OCI-LY3 (cell line): ENCODE results near the gene KCNH6.

ENCODE experiments used
- H2AFZ ChIP-seq: fragments of 200-600, 300-600 bp; shearing (Covaris generic); 2 replicates; pipeline ENCODE4 v1.6.0; 2014; ENCODE audit warnings: antibody characterized with exemption, low read depth, low read length
- H3K27ac ChIP-seq: fragments of 200-600, 300-600 bp; sonication (generic); 2 replicates; pipeline ENCODE4 v1.5.1; 2014; ENCODE audit warnings: mild to moderate bottlenecking, low read length, moderate library complexity, mixed read lengths
- H3K27me3 ChIP-seq: fragments of 200-600, 300-600 bp; sonication (generic); 2 replicates; pipeline ENCODE4 v1.6.1; 2014; ENCODE audit warnings: low read depth, low read length, mixed read lengths
- H3K36me3 ChIP-seq: fragments of 200-600, 300-600 bp; sonication (generic); replicated peaks from 2 replicates; pipeline ENCODE3; 2014; ENCODE audit warnings: low read depth, low read length, mixed read lengths
- H3K4me1 ChIP-seq: fragments of 300-600, 200-600 bp; sonication (generic); 2 replicates; pipeline ENCODE4 v1.6.1; 2014; ENCODE audit warnings: low read length, mixed read lengths
- H3K4me2 ChIP-seq: fragments of 200-600, 300-600 bp; sonication (generic); 2 replicates; pipeline ENCODE4 v1.6.1; 2014; ENCODE audit warnings: low read length, mixed read lengths
- H3K4me3 ChIP-seq: fragments of 300-600, 200-600 bp; sonication (generic); 2 replicates; pipeline ENCODE4 v1.5.1; 2014; ENCODE audit warnings: antibody characterized with exemption, mild to moderate bottlenecking, low read length, moderate library complexity
- H3K79me2 ChIP-seq: fragments of 300-600, 200-600 bp; shearing (Covaris generic); 2 replicates; pipeline ENCODE4 v1.6.1; 2014; ENCODE audit warnings: mild to moderate bottlenecking, low read length, mixed read lengths
- H3K9ac ChIP-seq: fragments of 300-600, 200-600 bp; shearing (Covaris generic); 2 replicates; pipeline ENCODE4 v1.6.0; 2014; ENCODE audit warnings: mild to moderate bottlenecking, low read length, moderate library complexity
- H3K9me3 ChIP-seq: fragments of 200-600, 300-600 bp; shearing (Covaris generic); 2 replicates; pipeline ENCODE4 v1.6.1; 2014; ENCODE audit warnings: low read length, mixed read lengths; ENCODE audit not compliant: insufficient read depth
- H4K20me1 ChIP-seq: fragments of 200-600, 300-600 bp; sonication (generic); 2 replicates; pipeline ENCODE4 v1.6.1; 2016; ENCODE audit warnings: low read length, mixed read lengths; ENCODE audit not compliant: insufficient read depth
- CTCF ChIP-seq: fragments of 200-600, 300-600 bp; sonication (generic); IDR thresholded peaks from 2 replicates; pipeline ENCODE4 v1.5.1; 2014; ENCODE audit warnings: antibody characterized with exemption, low read length, low read depth
- EZH2phosphoT487 ChIP-seq: fragments of 200-600 bp; shearing (Covaris generic); IDR thresholded peaks from 2 replicates; pipeline ENCODE4 v1.6.1; 2018; ENCODE audit warnings: antibody characterized with exemption, mixed run types, low read depth

KCNH6 gene

GRCh38 chr17:63494300-63494928 lies 28.7 kb upstream of the KCNH6 start:
- Histone ChIP-seq H3K4me3 (no peak overlapping the region), H3K27ac (no peak overlapping the region), H3K36me3 (no peaks in the 10 kb centered on the region), H3K27me3 (no peaks in the 10 kb centered on the region), H3K9me3 (no peaks in the 10 kb centered on the region), H3K4me1 (no peaks in the 10 kb centered on the region), H4K20me1 (no peaks in the 10 kb centered on the region), H3K4me2 (no peak overlapping the region), H3K79me2 (no peaks in the 10 kb centered on the region), H3K9ac (no peak overlapping the region), H2AFZ (no peak overlapping the region)
- TF ChIP-seq EZH2phosphoT487 = no peak
- TF ChIP-seq CTCF = no peak

DNA sequence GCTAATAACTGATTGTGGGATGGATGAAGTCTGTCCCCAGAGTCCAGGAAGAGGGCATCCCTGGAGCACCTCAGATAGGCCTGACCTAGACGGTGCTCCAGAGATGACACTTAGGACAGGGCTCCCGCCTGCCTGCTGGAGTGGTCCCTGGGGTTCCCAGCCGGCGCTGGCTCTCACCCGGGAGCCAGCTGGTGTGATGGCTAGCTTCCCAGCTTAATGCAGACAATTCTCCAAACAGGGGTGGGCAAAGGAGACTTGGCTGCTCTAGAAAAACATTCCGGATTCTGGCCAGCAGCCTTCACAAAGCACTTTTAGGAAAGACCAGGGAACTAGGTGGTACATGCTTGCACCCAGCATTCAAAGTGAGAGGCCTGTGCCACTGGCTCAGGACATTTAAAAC lies 27.7 kb upstream of the KCNH6 start:
- Histone ChIP-seq H4K20me1 (no peaks in the 10 kb centered on the region), H3K27me3 (no peaks in the 10 kb centered on the region), H3K36me3 (no peaks in the 10 kb centered on the region), H3K4me1 (no peaks in the 10 kb centered on the region), H3K4me3 (no peak overlapping the region), H3K9ac (no peak overlapping the region), H2AFZ (no peak overlapping the region), H3K79me2 (no peaks in the 10 kb centered on the region), H3K4me2 (no peak overlapping the region), H3K9me3 (no peaks in the 10 kb centered on the region), H3K27ac (no peak overlapping the region)
- no peak for TF ChIP-seq EZH2phosphoT487
- TF ChIP-seq CTCF = no peak

GRCh38 chr17:63496177-63496576 lies 27.0 kb upstream of the KCNH6 start:
- Histone ChIP-seq H3K4me2 (no peak overlapping the region), H3K27me3 (0 out of 2 replicates have a peak, but pooled peaks cover 2% of the 10 kb centered on the region), H3K4me3 (no peak overlapping the region), H3K79me2 (no peaks in the 10 kb centered on the region), H3K27ac (no peak overlapping the region), H3K9ac (no peak overlapping the region), H3K9me3 (no peaks in the 10 kb centered on the region), H2AFZ (no peak overlapping the region), H3K36me3 (no peaks in the 10 kb centered on the region), H3K4me1 (no peaks in the 10 kb centered on the region), H4K20me1 (no peaks in the 10 kb centered on the region)
- TF ChIP-seq EZH2phosphoT487 = no peak
- no peak for TF ChIP-seq CTCF

DNA sequence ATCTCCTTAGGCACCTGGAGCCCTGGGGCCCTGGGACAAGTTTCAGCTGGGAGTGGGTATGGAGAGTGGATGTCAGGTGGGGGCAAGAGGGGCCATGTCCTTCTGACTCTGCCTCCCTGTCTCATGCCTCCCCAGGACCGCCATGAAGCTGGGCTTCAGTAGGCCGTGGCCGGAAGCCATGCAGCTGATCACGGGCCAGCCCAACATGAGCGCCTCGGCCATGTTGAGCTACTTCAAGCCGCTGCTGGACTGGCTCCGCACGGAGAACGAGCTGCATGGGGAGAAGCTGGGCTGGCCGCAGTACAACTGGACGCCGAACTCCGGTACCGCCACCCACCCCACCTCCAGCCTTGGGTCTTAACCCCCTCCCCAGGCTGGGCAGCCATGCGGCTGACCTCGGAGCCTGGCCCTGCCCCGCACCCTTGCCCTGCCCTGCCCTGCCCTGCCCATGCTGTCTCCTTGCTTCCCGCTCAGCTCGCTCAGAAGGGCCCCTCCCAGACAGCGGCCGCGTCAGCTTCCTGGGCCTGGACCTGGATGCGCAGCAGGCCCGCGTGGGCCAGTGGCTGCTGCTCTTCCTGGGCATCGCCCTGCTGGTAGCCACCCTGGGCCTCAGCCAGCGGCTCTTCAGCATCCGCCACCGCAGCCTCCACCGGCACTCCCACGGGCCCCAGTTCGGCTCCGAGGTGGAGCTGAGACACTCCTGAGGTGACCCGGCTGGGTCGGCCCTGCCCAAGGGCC lies 26.3 kb upstream of the KCNH6 start:
- Histone ChIP-seq H3K4me3 (no peak overlapping the region), H3K27me3 (peaks cover 8% of the 10 kb centered on the region), H2AFZ (no peak overlapping the region), H3K4me2 (no peak overlapping the region), H3K79me2 (no peaks in the 10 kb centered on the region), H4K20me1 (no peaks in the 10 kb centered on the region), H3K9ac (no peak overlapping the region), H3K36me3 (no peaks in the 10 kb centered on the region), H3K27ac (no peak overlapping the region), H3K4me1 (no peaks in the 10 kb centered on the region), H3K9me3 (no peaks in the 10 kb centered on the region)
- no peak for TF ChIP-seq EZH2phosphoT487
- TF ChIP-seq CTCF = no peak
